Left renal cortex interstitium (tissue), 4 donors: Measurements from ENCODE around the gene OTOGL. TPM values are rescaled to one million over a fixed set of nuclear protein-coding genes. Genes with fewer than 3 reads are reported as not detected.

ENCODE experiments used
- DNase-seq, 4 donors: peaks; one replicate each; pipeline ENCODE4 v3.0.0-alpha.2; 2013; ENCODE audit warnings: low read depth in 4 of 4, low spot score in 2 of 4, missing footprints in 1 of 4
- polyA plus RNA-seq, 4 donors: library from polyadenylated mRNA; unstranded; fragments of 120-200 nt; gene quantifications; one replicate each; pipeline ENCODE4 v1.2.1, GENCODE V29; 2013; ENCODE audit not compliant: insufficient read length in 4 of 4

OTOGL gene
- polyA plus RNA-seq, 4 donors = 0.40 to 0.92 (median 0.82) TPM

- DNase-seq = no peak
Measured at GRCh38 chr12:80184926-80185325, 85.6 kb downstream of the OTOGL start.

GRCh38 chr12:80186727-80187217 lies 87.4 kb downstream of the OTOGL start:
- DNase-seq = peak; percentile 65 to 81 (median 73)

- peak in 1 of 4 donors; percentile 41 for DNase-seq
Measured at GRCh38 chr12:80187660-80188090, 88.3 kb downstream of the OTOGL start.

- no peak for DNase-seq
Measured at GRCh38 chr12:80188576-80188975, 89.2 kb downstream of the OTOGL start.

GRCh38 chr12:80189241-80189640 lies 89.9 kb downstream of the OTOGL start:
- no peak for DNase-seq

- DNase-seq = no peak
Measured at GRCh38 chr12:80190001-80190400, 90.7 kb downstream of the OTOGL start.

- no peak for DNase-seq
Measured at GRCh38 chr12:80192087-80192486, 92.8 kb downstream of the OTOGL start.

GRCh38 chr12:80193865-80194264 lies 94.5 kb downstream of the OTOGL start:
- no peak for DNase-seq

- no peak for DNase-seq
Measured at GRCh38 chr12:80195074-80195726, 95.9 kb downstream of the OTOGL start.

GRCh38 chr12:80195737-80196136 lies 96.4 kb downstream of the OTOGL start:
- no peak for DNase-seq

GRCh38 chr12:80196419-80196818 lies 97.1 kb downstream of the OTOGL start:
- DNase-seq = no peak

GRCh38 chr12:80198782-80199337 lies 99.5 kb downstream of the OTOGL start:
- DNase-seq = no peak

- DNase-seq = no peak
Measured at GRCh38 chr12:80199931-80200330, 100.6 kb downstream of the OTOGL start.

GRCh38 chr12:80200414-80200813 lies 101.1 kb downstream of the OTOGL start:
- DNase-seq = no peak

- DNase-seq = no peak
Measured at GRCh38 chr12:80201908-80202307, 102.6 kb downstream of the OTOGL start.

GRCh38 chr12:80205960-80206359 lies 106.6 kb downstream of the OTOGL start:
- DNase-seq = no peak

GRCh38 chr12:80208071-80208470 lies 108.7 kb downstream of the OTOGL start:
- DNase-seq = no peak

GRCh38 chr12:80211671-80212070 lies 112.3 kb downstream of the OTOGL start:
- DNase-seq = no peak

GRCh38 chr12:80212938-80213645 lies 113.8 kb downstream of the OTOGL start:
- DNase-seq = no peak

GRCh38 chr12:80213871-80214270 lies 114.5 kb downstream of the OTOGL start:
- no peak for DNase-seq

- DNase-seq = no peak
Measured at GRCh38 chr12:80217011-80217535, 117.7 kb downstream of the OTOGL start.
